H9 (cell line): ENCODE data around the gene ZNF423. TPM values are rescaled to one million over a fixed set of nuclear protein-coding genes. Genes with fewer than 3 reads are reported as not detected.

Experiments
- DNase-seq: peaks from one replicate; pipeline ENCODE4 v3.0.0-alpha.2; 2017
- H2AFZ ChIP-seq: one replicate; pipeline ENCODE4 v1.6.1; 2013; ENCODE audit warnings: mild to moderate bottlenecking, low read length, control low read depth, moderate library complexity
- H2AK5ac ChIP-seq: 2 replicates; pipeline ENCODE4 v1.6.1; 2013; ENCODE audit warnings: low read length, control low read depth, mixed read lengths; ENCODE audit not compliant: insufficient read length
- H2BK120ac ChIP-seq: one replicate; pipeline ENCODE4 v1.6.1; 2013; ENCODE audit warnings: low read depth, mild to moderate bottlenecking, low read length, control low read depth, inconsistent platforms; ENCODE audit not compliant: poor library complexity, severe bottlenecking
- H2BK12ac ChIP-seq: 2 replicates; pipeline ENCODE4 v1.6.1; 2013; ENCODE audit warnings: low read length, control low read depth, mixed read lengths, low read depth; ENCODE audit not compliant: insufficient read length
- H2BK15ac ChIP-seq: 2 replicates; pipeline ENCODE4 v1.6.1; 2013; ENCODE audit warnings: low read depth, low read length, control low read depth
- H2BK20ac ChIP-seq: one replicate; pipeline ENCODE4 v1.6.1; 2013; ENCODE audit warnings: low read depth, mild to moderate bottlenecking, low read length, control low read depth, inconsistent platforms; ENCODE audit not compliant: poor library complexity, severe bottlenecking
- H2BK5ac ChIP-seq: 2 replicates; pipeline ENCODE4 v1.6.1; 2013; ENCODE audit warnings: low read length, control low read depth, mixed read lengths; ENCODE audit not compliant: insufficient read length
- H3K14ac ChIP-seq: 2 replicates; pipeline ENCODE4 v1.6.1; 2013; ENCODE audit warnings: low read length, control low read depth; ENCODE audit not compliant: insufficient read depth
- H3K18ac ChIP-seq: 2 replicates; pipeline ENCODE4 v1.6.1; 2013; ENCODE audit warnings: low read depth, mild to moderate bottlenecking, mixed read lengths, low read length, control low read depth; ENCODE audit not compliant: insufficient read length
- H3K23ac ChIP-seq: 2 replicates; pipeline ENCODE4 v1.6.1; 2013; ENCODE audit warnings: low read length, control low read depth, mixed read lengths, low read depth; ENCODE audit not compliant: insufficient read length
- H3K23me2 ChIP-seq: 2 replicates; pipeline ENCODE4 v1.6.1; 2013; ENCODE audit warnings: low read depth, mild to moderate bottlenecking, mixed read lengths, low read length, control low read depth; ENCODE audit not compliant: insufficient read length, poor library complexity, severe bottlenecking
- H3K27ac ChIP-seq: 2 replicates; pipeline ENCODE4 v1.5.1; 2013; ENCODE audit warnings: low read length, control low read depth, mixed read lengths, low read depth; ENCODE audit not compliant: insufficient read length
- H3K27me3 ChIP-seq: 2 replicates; pipeline ENCODE4 v1.6.1; 2013; ENCODE audit warnings: low read length, control low read depth, inconsistent platforms; ENCODE audit not compliant: insufficient read depth
- H3K4ac ChIP-seq: 2 replicates; pipeline ENCODE4 v1.6.1; 2013; ENCODE audit warnings: low read depth, mild to moderate bottlenecking, control low read depth, inconsistent platforms, low read length, moderate library complexity
- H3K4me1 ChIP-seq: 2 replicates; pipeline ENCODE4 v1.6.1; 2013; ENCODE audit warnings: low read length, control low read depth, inconsistent platforms; ENCODE audit not compliant: insufficient read depth
- H3K4me2 ChIP-seq: 2 replicates; pipeline ENCODE4 v1.6.1; 2013; ENCODE audit warnings: low read length, control low read depth, mixed read lengths; ENCODE audit not compliant: insufficient read length, insufficient read depth
- H3K56ac ChIP-seq: 2 replicates; pipeline ENCODE4 v1.6.1; 2013; ENCODE audit warnings: low read depth, mild to moderate bottlenecking, mixed read lengths, low read length, control low read depth; ENCODE audit not compliant: insufficient read length
- H3K79me1 ChIP-seq: 2 replicates; pipeline ENCODE4 v1.6.1; 2013; ENCODE audit warnings: low read depth, mild to moderate bottlenecking, moderate library complexity, low read length, control low read depth, inconsistent platforms; ENCODE audit not compliant: insufficient read depth, poor library complexity, severe bottlenecking
- H3K79me2 ChIP-seq: 2 replicates; pipeline ENCODE4 v1.6.1; 2013; ENCODE audit warnings: low read length, control low read depth, inconsistent platforms; ENCODE audit not compliant: insufficient read depth
- H3K9ac ChIP-seq: 2 replicates; pipeline ENCODE4 v1.6.1; 2013; ENCODE audit warnings: low read length, control low read depth, mixed read lengths; ENCODE audit not compliant: insufficient read length; ENCODE audit errors: extremely low read depth
- H3K9me3 ChIP-seq: one replicate; pipeline ENCODE4 v1.6.1; 2013; ENCODE audit warnings: low read depth, low read length, inconsistent platforms; ENCODE audit not compliant: control insufficient read depth
- H3T11ph ChIP-seq: one replicate; pipeline ENCODE4 v1.6.1; 2013; ENCODE audit warnings: mild to moderate bottlenecking, low read length, control low read depth, inconsistent platforms
- H4K20me1 ChIP-seq: one replicate; pipeline ENCODE4 v1.6.1; 2013; ENCODE audit not compliant: control insufficient read depth, insufficient read length, insufficient read depth
- H4K5ac ChIP-seq: 2 replicates; pipeline ENCODE4 v1.6.1; 2013; ENCODE audit warnings: low read depth, mild to moderate bottlenecking, mixed read lengths, low read length, control low read depth; ENCODE audit not compliant: insufficient read length
- H4K8ac ChIP-seq: replicated peaks from 2 replicates; pipeline ENCODE4 v1.6.1; 2013; ENCODE audit warnings: low read length, control low read depth, mixed read lengths, low read depth; ENCODE audit not compliant: insufficient read length
- H4K91ac ChIP-seq: 2 replicates; pipeline ENCODE4 v1.6.1; 2013; ENCODE audit warnings: low read depth, mild to moderate bottlenecking, moderate library complexity, mixed read lengths, low read length, control low read depth; ENCODE audit not compliant: insufficient read length
- H3K27ac Mint-ChIP-seq, 3 experiments: 2 replicates in 2 of 3; 3 replicates in 1 of 3; pipeline ENCODE4 v1.8.0; 2020 to 2021; ENCODE audit warnings: mixed read lengths in 3 of 3, mild to moderate bottlenecking in 1 of 3, moderate library complexity in 1 of 3
- H3K27me3 Mint-ChIP-seq: 2 replicates; pipeline ENCODE4 v1.8.0; 2021; ENCODE audit warnings: low read depth, mild to moderate bottlenecking, moderate library complexity, mixed read lengths
- H3K36me3 Mint-ChIP-seq, 3 experiments: 2 replicates in 2 of 3; 3 replicates in 1 of 3; pipeline ENCODE4 v1.8.0; 2020 to 2021; ENCODE audit warnings: low read depth in 3 of 3, mixed read lengths in 3 of 3; ENCODE audit not compliant: insufficient read depth in 1 of 3
- H3K4me1 Mint-ChIP-seq, 2 experiments: 2 replicates each; pipeline ENCODE4 v1.8.0; 2020; ENCODE audit warnings: mixed read lengths in 2 of 2
- H3K4me3 Mint-ChIP-seq, 2 experiments: 2 replicates in 1 of 2; 3 replicates in 1 of 2; pipeline ENCODE4 v1.8.0; 2020 to 2021; ENCODE audit warnings: mild to moderate bottlenecking in 2 of 2, mixed read lengths in 2 of 2, moderate library complexity in 1 of 2
- H3K9me3 Mint-ChIP-seq, 2 experiments: 2 replicates in 1 of 2; 3 replicates in 1 of 2; pipeline ENCODE4 v1.8.0; 2020; ENCODE audit warnings: mild to moderate bottlenecking in 2 of 2, mixed read lengths in 2 of 2, moderate library complexity in 1 of 2
- CTCF ChIP-seq: fragments of 200-600 bp; sonication (generic); conservative IDR thresholded peaks from 3 replicates; pipeline ENCODE4 v1.8.0; 2021; ENCODE audit warnings: antibody characterized with exemption, mild to moderate bottlenecking
- WGBS: extraction: QIAGEN DNeasy Blood & Tissue Kit; methylation state at CpG from one replicate; pipeline ENCODE4 v1.1.7; 2013; ENCODE audit warnings: missing lambda C conversion rate, low lambda C conversion rate, mixed read lengths; ENCODE audit not compliant: insufficient read length; ENCODE audit errors: extremely low coverage; 5-methylcytosine and 5-hydroxymethylcytosine counted together
- total RNA-seq: library from RNA; stranded (reverse); gene quantifications from 2 replicates; pipeline ENCODE4 v1.2.1, GENCODE V29; 2021

Gene ZNF423
- total RNA-seq, 1 experiment from 2014 or later = 51.5 TPM

GRCh38 chr16:49604602-49605001 lies 251.3 kb downstream of the ZNF423 start:
- H3K4me1 Mint-ChIP-seq = peaks cover 32 to 36% of the 10 kb centered on the region in 2 experiments
- DNase-seq = peak; percentile 10
- Histone ChIP-seq H3K9me3 (no peaks in the 10 kb centered on the region), H3K56ac (no peak overlapping the region), H2AK5ac (no peak overlapping the region), H2BK120ac (no peak overlapping the region), H3K4me2 (no peak overlapping the region), H3K4me1 (peaks cover 2% of the 10 kb centered on the region; the same call in 1 of the 2 replicates), H3K18ac (no peak overlapping the region), H3K23me2 (no peaks in the 10 kb centered on the region), H2BK15ac (no peak overlapping the region), H3K79me2 (no peaks in the 10 kb centered on the region), H3K27me3 (no peaks in the 10 kb centered on the region), H3K27ac (no peak overlapping the region), H3K9ac (no peak overlapping the region), H3K79me1 (no peaks in the 10 kb centered on the region), H2AFZ (no peak overlapping the region), H2BK20ac (no peak overlapping the region), H2BK5ac (no peak overlapping the region), H3K4ac (no peak overlapping the region), H4K20me1 (no peaks in the 10 kb centered on the region), H3T11ph (no peak overlapping the region), H3K23ac (no peak overlapping the region), H4K5ac (no peak overlapping the region), H2BK12ac (no peak overlapping the region), H4K8ac (no peak overlapping the region), H4K91ac (no peak overlapping the region), H3K14ac (no peak overlapping the region)
- no peak overlapping the region for H3K27ac Mint-ChIP-seq
- no CpG with 5 or more reads among the region's 4 CpGs for WGBS
- H3K4me3 Mint-ChIP-seq = no peak overlapping the region
- H3K9me3 Mint-ChIP-seq = no peaks in the 10 kb centered on the region
- no peaks in the 10 kb centered on the region; the same call in 1 of the 2 replicates for H3K27me3 Mint-ChIP-seq
- no peak for TF ChIP-seq CTCF
- no peaks in the 10 kb centered on the region; a peak in 1 of 7 replicates for H3K36me3 Mint-ChIP-seq
